HG03378 (cell line): ENCODE results near the gene BBS12.

Experiments
- ATAC-seq: cut with Tn5 transposase; IDR thresholded peaks from one replicate; pipeline ENCODE4 v1.9.1; 2021; ENCODE audit warnings: mild to moderate bottlenecking, moderate library complexity; ENCODE audit not compliant: unreplicated experiment

Gene BBS12

DNA sequence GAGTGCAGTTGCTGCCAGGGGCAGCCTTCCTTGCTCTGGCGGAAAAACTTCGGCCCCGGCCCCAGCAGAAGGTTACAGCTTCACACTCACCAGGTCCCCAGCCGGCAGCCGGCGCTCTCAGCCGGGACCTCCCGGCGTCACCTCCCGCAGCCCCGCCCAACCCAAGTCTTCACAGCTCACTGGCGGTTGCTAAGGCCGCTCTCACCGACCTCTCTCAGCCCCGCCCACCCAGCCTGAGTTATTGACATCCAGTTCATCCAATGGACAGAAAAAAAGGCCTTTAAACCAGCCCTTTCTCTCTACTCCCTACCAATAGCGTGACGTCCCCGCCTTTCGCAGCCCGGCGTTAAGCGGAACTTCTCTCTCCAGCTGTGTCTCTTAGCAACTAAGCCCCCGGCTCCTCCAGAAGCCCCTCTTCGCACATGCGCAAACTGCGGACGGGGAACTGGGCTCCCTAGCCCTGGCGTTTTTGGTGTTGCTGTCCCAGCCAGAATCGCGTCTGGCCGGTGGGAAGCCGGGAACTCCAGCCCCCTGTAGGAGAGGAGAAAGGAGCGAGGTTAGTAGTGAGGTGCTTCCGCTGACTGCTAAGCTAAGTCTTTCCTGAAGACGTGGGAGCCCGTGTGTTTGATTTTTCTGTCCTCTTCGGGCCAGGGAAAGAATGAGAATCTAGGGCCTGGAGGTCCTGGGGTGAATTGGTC lies at the start of gene BBS12:
Gene BBS12 (plus strand): TSS at position 376 of the 698 bp plus-strand sequence. CDS start 9,189 bp downstream, outside the sequence.
- peak; percentile 100 for ATAC-seq

DNA sequence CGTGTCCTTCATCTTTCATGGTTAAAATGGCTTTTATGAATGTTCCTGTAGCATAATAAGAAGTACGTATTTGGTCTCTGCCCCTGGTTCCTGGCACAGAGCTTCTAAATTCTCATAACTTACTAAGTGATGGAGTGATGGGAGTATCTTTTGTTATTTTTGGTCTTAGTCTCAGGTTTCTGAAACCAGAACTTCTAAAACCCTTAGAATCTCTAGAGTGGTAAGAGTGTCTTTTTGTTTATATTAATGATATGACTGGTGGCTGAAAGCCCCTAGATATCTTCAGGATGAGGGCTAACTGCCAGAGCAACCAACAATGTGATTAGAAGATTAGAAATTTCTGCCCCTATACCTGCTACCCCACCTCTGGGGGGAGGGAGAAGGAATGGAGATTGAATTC lies 45.8 kb upstream of the BBS12 start:
- ATAC-seq = no peak

DNA sequence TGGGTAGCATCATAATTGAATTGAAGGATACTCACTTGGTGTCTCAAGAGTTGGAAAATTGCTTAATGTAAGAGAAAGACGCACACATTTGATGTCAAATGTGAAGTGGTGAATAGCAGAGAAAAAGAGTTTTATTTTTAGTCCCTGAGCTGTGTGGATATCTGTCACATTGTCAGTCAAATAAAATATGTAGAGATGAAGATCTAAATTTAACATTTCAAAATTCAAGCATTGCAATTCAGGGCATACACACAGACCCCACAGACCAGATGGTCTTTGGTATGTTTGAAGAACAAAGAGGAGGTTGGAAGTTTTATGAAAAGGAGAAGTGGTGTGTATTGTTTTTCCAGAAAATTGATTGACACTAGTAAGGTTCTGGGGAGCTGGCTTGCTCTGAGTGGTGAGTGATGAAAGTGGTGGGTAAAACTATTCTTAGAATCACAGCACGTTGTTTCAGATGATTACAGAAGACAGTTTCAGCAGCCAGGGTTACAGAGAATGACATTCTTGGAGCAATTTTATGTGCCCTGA lies 44.9 kb upstream of the BBS12 start:
- ATAC-seq = peak; percentile 45

DNA sequence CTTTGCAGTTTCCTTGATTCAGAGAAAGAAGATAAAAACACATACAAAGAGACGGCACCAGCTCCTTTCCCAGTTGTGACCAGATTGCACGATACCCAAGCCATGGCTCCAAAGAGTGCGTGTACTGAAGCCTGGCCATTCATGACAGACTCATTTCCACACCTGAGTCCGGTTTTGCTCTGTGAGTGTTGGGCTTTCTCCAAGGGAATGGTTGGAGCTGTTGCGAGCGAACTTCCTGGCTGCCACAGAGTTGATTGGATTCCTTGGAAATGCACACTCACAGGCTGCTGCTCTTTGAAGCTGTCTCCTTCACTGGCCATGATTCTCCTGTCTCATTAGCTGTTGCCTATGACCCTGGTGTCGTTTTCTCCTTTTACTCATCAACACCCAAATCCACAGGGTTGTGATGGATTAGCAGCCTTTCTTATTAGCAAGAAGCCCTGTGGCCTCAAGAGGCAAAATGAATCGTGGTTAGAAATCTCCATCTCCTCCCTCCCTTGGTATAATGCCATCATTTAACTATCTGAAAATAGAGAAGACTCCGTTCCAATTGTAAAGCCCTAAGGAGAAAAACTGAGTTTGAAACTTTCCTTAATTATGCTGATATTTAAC lies 43.9 kb upstream of the BBS12 start:
- no peak for ATAC-seq

DNA sequence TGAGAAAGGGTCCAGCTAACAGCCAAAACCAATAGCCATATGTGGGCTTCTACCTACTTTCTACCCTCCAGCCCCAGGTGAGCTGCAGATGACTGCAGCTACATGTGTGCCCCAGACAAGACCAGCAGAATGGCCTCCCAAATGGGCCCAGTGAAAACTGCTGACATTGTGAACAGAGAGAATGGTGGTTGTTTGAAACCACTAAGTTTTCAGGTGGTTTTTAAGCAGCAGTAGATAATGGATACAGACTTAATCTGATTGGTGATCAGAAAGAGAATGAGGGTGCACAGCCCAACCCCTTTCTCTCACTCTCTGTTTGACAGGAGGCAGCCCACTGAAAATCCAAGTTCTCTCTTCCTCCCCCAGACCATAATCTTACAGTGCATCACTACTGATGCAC lies 42.5 kb upstream of the BBS12 start:
- ATAC-seq = peak; percentile 90

DNA sequence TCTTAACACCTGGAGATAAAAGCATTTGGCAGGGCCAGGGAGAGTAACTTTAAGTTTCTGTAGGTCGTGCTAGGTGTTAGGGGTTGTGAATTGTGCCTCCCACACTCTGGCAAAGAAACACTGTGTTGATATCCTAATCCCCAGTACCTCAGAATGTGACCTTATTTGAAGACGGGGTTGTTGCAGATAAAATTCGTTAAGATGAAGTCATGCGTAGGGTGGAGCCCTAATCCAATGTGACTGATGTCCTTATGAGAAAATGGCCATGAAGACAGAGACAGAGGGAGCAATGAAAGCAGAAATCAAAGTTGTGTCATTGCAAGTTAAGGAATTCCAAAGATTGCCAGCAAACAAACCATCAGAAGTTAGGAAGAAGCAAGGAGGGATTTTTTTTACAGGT lies 40.5 kb upstream of the BBS12 start:
- no peak for ATAC-seq

DNA sequence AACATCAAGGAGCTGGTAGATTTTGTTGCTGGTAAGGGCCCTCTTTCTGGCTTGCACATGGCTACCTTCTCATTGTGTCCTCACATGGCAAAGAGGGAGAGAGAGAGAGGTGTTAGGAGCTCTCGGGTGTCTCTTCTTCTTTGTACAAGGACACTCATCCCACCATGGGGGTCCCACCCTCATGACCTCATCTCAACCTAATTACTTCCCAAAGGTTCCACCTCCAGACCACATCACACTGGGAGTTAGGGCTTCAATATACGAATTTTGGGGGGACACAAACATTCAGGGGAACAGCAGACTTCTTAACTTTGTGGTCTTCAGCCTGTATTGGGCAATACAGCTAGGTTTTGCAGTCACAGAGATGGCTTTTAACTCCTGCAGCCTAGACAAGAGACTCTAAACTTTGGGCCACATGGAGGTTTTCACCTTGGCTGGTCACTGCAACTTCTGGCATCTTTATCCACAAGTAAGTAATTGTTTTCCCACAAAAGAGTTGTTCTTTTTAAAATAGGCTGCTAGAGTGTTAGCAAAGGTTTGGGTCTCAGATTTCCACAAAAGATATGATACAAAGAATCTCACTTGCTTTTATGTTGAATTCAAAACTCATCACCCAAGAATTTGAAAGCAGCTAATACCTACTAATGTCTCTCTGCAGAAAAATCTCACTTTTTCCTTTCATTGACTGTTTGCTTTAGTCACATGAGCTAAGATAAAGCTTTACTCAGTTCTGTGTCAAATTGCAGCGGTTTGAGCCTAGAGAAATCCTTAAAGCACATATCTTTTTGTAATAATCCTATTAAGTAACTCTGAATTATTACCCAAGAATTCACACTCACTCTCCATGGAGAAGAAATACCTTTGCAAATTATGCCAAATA lies 39.6 kb upstream of the BBS12 start:
- no peak for ATAC-seq

DNA sequence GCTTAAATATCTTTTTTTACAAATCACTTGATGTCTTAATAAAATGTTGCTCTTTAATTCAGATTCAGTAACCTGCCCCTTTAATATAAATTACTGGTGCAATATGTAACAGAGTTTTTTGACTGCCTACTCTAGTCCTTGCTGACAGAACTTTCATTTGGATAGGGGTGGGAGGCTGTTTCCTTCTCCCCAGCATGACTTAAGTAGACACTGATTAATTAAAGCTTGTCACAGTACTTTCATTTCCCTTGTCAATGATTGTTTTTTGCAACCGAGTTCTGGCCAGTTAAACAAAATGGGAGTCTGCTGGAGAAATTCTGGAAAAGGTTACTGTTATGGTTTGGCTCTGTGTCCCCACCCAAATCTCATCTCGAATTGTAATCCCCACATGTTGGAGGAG lies 37.3 kb upstream of the BBS12 start:
- no peak for ATAC-seq

DNA sequence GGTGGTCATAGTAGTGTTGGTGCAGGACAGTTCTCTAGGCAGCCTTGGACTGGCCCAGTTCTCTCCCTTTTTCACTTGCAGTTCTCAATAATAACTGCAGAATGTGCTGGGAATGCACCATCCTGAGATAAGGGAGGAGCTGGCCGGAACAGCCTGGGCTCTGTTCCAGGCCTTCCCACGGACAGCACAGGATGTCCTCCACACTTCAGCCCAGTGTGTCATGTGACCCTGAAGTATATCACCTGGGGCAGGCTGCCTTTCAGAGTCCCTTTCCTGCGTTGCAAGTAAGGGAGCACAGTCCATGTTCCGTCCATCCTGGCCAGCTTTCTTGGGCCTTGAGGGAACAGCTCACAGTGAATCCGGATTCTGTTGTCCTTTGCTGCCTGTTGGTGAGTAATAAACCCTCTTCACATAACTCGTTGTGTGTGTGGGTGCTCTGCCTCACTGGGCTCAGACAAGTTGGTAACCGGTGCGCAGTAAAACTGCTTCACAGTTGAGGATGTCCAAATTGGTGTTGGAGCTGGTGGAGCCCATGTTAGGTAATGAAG lies 32.3 kb upstream of the BBS12 start:
- ATAC-seq = no peak

DNA sequence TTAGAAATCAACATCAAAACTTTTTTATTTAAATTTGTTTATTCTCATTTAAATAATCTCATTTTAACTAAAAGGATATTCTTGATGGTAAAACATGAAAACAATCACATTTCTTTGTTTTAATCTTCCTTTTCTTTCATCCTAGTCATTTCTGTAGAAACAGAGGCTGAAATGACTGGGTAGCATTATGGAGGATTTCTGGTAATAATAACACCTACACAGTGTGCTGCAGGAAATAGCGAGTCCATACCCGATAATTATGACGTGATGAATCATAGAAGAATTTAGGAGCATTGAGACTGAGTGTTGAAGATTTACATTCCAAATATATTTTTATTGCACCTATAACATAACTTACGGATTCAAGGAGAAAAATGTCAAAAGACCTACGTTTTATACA lies 31.4 kb upstream of the BBS12 start:
- no peak for ATAC-seq

DNA sequence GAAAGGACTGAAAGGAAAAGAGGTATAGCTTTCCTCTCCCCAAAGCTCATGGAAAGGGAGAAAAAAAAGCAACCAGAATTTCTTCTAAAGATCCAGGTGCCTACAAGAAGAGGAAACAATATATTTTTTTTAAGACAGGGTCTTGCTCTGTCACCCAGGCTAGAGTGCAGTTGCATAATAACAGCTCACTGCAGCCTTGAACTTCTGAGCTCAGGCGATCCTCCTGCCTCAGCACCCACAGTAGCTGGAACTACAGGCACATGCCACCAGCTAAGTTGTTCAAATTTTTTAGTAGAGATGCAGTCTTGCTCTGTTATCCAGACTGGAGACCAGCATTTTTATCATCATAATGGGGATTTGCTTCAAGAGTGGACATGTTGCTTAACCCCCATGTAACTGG lies 30.5 kb upstream of the BBS12 start:
- ATAC-seq = no peak

DNA sequence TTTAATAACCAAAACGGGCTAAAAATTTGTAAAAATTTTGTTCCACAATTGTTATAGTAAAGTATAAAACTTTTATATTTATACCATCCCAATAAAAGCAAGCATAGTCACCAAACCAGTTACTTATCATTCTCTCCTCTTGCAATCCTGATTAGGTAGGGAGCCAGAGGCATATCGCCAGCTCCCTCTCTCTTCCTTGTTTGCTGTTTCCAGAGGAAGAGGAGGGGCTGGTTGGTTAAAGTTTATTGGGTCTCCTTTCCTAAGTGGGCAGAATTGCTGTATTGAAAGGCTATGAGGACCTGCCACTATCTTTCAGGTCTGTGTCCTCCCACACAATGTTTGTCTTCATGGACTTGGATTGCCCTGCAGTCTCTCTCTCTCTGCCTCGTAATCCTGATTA lies 29.6 kb upstream of the BBS12 start:
- ATAC-seq = no peak

DNA sequence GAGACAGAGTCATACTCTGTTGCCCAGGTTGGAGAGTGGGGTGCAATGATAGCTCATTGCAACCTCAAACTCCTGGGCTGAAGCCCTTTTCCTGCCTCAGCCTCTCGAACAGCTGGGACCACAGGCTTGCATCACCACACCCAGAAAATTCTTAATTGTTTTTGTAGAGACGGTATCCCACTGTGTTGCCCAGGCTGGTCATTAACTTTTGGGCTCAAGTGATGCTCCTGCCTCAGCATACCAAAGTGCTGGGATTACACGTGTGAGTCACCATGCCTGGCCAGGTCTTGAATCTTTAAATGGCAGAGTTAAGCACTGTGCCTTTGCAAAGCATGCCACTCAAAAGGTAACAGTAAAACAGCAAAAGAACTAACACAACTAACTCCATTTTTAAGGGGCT lies 28.6 kb upstream of the BBS12 start:
- ATAC-seq = no peak

DNA sequence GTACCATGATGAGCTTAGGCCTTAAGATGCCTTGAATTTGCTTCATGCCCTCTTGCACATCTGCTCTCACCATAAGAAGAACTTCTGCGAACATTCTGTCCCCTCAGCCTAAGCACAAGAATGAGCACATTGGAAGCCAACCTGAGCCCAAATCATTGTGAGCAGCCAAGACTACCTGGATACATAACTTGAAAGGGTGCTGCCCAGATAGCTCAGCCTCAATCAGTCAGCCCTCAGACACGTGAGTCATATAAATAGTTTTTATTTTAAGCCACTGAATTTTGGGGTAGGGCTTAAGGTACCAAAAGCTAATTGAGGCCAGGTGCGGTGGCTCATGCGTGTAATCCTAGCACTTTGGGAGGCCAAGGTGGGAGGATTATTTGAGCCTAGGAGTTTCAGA lies 27.5 kb upstream of the BBS12 start:
- no peak for ATAC-seq

DNA sequence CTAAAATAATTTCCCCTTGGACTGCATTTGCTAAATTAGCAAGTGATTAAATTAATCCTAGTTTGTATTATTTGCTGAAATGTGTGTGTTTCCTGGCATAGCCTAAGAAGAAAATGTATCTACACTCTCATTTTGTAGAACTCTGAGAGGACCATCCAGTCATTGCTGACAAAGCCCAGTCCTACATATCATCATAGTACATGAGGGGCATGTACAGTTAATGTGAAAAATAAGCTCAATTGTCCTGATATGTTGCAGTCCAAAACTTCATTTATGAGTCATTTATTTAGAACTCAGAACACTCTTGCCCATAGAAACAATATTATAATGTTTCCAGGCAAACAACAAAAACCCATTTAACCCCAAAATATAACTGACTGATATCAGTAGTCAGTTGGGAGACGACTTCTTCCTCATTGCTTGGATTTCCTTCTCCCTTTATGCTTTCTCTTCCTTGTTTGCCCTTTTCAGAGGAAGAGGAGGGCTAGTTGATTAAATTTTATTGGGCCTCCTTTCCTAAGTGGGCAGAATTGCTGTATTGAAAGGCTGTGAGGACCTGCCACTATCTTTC lies 26.9 kb upstream of the BBS12 start:
- ATAC-seq = no peak

DNA sequence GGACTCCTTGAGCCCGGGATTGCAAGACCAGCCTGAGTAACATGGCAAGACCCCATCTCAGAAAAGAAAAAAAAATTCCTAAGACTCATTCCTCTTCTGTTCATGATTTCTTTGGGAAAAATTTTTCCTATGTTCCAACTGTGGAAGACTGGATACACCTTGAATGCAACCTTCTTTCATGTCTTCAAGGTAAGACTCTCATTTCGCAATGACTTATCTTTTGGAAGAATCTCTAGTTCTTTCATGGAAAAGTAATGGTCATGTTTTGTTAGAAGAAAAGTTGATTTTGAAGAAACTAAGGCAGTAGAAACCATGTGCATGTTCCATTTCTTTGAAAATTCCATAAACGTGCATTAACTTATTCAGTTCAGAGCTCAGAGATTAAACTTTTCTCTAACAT lies 26.0 kb upstream of the BBS12 start:
- ATAC-seq = no peak

DNA sequence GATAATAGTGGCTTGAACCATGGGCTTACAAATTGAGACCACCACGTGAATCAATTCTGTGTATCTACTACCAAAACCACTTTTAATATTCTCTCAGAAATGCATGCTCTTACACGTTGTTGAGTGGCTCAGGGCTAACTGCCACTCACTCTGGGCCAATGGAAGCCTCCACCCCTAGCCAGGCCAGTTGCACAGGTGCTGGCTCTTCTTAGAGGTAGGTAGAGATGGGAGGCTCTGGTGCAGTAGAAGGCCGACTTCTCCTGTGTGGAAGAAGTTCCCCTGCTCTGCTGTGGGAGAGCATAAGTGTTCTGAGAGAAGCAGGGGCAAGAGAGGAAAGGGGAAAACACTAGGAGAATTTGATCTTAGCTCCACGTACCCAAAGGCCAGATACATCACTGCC lies 25.0 kb upstream of the BBS12 start:
- ATAC-seq = no peak

DNA sequence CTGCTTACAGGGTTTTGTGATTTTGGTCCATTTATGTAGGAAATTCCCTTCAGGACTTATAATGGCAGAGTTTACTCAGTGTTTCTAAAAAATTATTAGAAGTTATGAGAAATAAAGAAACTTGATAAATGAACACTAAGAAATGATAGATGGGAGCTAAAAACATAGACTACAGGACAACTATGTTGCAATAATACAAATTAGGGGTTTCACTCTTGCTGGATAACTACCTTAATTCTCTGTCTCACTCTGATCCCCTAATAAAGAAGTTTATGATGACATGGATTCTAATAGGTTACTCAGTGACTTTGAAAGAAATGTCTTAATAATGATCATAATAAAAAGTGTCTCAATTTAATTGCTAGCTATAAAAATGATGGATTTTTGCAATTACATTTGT lies 23.3 kb upstream of the BBS12 start:
- ATAC-seq = no peak

DNA sequence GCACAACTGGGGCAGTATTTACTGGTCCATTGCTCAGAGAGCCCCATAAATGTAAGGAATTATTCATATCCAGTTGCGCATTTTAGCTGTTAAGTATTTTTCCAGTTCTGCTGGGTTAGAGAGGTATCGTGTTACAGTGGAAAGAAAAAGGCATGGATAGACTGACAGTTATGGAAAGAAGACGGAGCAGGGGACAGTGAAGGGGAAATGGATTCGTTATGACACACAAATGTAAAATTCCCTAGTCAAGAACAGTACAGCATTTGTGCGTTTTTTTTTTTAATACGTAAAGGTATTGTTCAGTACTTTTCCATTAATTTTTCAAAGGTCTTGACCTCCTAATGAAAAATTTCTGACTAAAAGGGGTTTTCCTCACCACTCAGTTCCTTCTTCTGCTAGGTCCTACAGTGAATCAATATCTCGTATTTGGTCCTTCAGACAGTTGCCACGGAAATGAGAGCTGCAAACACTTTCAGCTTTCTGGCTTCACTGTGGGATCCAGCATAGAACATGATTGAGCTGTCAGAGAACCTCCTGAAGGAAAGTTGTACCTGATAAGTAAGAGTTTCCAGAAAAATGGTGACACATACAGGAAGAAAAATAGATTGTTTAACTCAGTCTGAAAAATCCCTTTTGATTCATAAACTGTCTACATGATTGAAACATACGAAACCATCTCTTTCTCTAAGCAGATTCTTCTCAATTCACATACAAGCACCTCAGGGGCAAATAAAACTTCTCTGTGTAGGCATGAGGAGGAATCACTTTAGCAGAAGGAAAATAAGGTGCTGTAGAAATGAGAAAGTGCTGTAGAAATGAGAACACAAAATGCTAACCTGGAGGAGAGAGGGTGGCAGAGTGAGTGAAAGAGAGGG lies 21.8 kb upstream of the BBS12 start:
- ATAC-seq = peak; percentile 84

DNA sequence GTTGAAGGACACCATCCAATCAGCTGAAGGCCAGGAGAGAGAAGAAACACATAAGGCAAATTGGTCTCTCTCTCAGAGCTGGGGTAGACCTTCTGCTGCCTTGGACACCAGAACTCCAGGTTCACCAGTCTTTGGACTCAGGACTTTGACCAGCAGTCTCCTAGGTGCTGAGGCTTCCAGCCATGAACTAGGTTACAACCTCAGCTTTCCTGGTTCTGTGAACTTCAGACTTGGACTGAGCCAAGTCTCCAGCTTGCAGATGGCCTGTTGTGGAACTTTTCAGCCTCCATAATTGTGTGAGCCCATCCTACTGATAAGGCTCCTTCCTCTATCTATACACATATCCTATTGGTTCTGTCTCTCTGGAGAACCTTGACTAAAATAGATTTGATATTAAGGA lies 20.6 kb upstream of the BBS12 start:
- no peak for ATAC-seq
